ENCODE data around the gene MYO3B. TPM values are rescaled to one million over a fixed set of nuclear protein-coding genes. Genes with fewer than 3 reads are reported as not detected.

MYO3B gene
- total and polyA plus RNA-seq, 2 of the 8 experiments (the other 6 are each of a cell fraction or from before 2014, with no cell fraction given), result 0.17 to 0.19 TPM

- no peak for TF ChIP-seq CHD7 (IDR thresholded peaks at IDR 0.05; ENCODE audit: insufficient replicate concordance, low read length)
- no peak for TF ChIP-seq GTF2F1 (IDR thresholded peaks at IDR 0.05; ENCODE audit: borderline replicate concordance, low read depth, low read length)
- TF ChIP-seq CBX8 (IDR thresholded peaks at IDR 0.05; ENCODE audit: borderline replicate concordance, low read depth, low read length), result no peak
- TF ChIP-seq PHF8 (conservative IDR thresholded peaks at IDR 0.05; ENCODE audit: low read depth, low read length), result no peak
- TF ChIP-seq SAP30 (IDR thresholded peaks at IDR 0.05; ENCODE audit: insufficient read depth, insufficient replicate concordance, low read length), result no peak
- TF ChIP-seq KDM1A (IDR thresholded peaks at IDR 0.05; ENCODE audit: borderline replicate concordance, low read length), result no peak
- no peak for TF ChIP-seq YY1 (IDR thresholded peaks at IDR 0.05; ENCODE audit: low read depth, low read length)
Measured at GRCh38 chr2:170191166-170191866, 13.4 kb downstream of the MYO3B start (continued).
